Activated CD4-positive, alpha-beta T cell treated with anti-CD3 and anti-CD28 coated beads for 48 hours (primary cell): Measurements from ENCODE around the gene METTL2A.
"Not testable (repeated sequence)": the region's sequence is repeated elsewhere in the genome, so short reads cannot be mapped to it uniquely, and the experiment has no call there.

ENCODE experiments used
- DNase-seq: peaks from one replicate; pipeline ENCODE4 v3.0.0-alpha.2; 2020

Gene METTL2A, protein sequence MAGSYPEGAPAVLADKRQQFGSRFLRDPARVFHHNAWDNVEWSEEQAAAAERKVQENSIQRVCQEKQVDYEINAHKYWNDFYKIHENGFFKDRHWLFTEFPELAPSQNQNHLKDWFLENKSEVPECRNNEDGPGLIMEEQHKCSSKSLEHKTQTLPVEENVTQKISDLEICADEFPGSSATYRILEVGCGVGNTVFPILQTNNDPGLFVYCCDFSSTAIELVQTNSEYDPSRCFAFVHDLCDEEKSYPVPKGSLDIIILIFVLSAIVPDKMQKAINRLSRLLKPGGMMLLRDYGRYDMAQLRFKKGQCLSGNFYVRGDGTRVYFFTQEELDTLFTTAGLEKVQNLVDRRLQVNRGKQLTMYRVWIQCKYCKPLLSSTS

DNA sequence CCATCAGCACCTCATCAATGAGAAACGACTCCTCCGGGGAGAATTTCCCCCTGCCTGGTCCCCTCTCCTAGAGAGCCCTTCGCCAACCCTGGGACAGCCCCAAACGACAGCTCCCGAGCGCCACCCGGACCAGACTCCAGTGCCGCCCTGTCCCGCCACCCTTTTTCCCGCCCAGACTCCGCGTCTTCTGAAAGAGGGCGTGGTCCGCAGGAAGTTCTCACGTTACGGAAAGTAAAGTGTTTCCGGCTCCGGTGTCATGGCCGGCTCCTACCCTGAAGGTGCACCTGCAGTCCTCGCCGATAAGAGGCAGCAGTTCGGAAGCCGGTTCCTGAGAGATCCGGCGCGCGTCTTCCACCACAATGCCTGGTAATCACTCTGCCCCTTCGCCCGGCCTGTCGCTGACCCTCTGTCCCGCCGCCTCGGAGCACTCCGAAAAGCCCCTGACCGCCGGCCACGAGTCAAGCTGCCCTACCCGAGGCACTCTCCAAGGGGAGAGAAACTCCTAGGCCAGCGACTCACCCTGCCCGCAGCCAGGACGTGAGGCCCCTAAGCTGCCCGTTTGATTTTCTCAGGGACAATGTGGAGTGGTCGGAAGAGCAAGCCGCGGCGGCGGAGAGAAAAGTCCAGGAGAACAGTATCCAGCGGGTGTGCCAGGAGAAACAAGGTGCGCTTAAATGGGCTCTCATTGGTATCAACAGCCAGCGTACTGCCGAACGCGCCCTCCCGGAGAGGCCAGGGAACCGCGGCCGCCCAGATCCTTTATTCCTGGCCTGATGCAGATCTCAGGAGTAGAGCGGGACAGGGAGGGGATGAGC is at the start of gene METTL2A:
Gene METTL2A (plus strand): TSS at position 251 of the 815 bp plus-strand sequence. CDS start 6 bp downstream, at position 257.
- peak; percentile 94 for DNase-seq

DNA sequence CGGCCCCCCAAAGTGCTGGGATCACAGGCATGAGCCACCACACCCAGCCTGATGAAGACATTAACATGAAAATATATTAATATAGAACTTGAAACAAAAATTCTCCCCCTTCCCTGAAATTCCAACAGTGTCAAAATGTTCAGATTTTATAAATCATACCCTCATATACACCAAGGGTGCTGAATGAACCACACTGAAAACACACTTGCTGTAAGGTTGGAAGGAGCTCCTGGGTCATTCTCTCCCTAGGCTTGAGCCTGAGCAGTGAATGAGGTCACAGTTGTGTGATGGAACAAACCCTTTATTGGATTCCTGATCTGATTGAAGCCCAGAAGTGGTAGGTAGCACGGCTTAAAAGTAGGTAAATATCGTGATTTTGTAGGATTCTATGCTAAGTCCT is 43.4 kb upstream of the METTL2A start, which contains the start of gene EFCAB3:
Gene EFCAB3 (plus strand): TSS at position 301 of the 400 bp plus-strand sequence. CDS start 2,427 bp downstream, outside the sequence.
- no peak for DNase-seq

DNA sequence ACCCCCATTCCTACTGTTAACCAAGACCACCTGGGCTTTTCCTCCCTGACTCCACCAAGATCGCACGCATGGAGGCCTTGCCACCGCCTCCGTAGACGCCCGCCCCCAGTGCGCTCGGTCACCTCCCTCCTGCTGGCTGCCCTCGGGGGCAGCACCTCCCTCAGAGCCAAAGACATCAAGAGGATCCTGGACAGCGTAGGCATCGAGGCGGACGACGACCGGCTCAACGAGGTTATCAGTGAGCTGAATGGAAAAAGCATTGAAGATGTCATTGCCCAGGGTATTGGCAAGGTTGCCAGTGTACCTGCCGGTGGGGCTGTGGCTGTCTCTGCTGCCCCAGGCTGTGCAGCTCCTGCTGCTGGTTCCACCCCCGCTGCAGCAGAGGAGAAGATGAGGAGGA is 42.1 kb upstream of the METTL2A start:
- no peak for DNase-seq

DNA sequence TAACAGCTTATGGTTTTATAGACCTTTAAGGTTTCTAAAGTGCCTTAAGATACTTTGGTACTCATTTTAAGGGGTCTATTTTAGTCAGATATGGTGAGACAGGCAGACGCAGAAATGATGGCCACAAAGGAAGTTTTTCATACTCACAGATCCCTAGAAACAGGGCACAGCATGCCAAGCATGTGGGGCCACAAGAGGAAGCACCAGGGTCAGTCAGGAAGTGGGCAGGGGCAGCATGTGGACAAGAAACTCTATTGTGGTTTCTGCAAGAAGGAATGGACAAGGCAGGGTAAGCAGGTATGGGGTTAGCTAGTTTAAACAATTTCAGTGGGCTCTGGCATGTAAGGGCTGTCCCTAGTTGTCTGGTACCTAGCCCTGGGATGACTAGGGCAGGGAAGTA is 34.8 kb upstream of the METTL2A start:
- DNase-seq = no peak

DNA sequence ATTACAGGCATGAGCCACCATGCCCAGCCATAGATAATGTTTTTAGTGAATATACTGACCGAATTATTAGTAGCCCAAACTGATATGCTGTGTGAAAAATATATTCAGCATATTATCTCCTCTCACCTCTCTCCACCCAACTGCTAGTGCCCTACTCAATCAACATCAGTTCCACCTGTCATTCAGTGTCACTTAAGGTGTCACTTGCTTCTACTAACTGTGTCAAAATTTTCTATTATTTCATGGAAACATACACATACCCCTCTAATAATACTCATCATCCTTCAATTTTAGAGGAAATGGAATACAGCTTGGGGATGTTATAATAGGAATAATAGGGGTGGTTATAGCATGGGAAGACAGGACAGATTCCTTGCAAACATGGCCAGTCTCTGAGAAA is 30.8 kb upstream of the METTL2A start:
- DNase-seq = no peak

DNA sequence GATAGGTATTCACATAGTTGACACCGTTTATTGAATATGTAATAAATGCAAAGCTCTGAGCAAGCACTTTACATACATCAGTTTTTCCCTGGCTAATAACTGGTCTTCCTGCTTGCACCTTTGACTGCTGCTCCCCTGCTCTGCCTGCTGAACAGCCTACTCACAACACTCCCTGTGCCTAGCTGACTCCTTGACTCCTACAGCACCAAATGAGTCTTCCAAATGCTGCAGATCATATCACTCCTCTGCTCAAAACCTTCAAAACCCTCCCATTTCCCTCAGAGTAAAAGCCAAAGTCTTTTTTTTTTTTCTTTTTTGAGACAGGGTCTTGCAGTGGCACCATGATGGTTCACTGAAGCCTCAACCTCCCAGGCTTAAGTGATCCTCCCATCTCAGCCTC is 24.8 kb upstream of the METTL2A start:
- no peak for DNase-seq

DNA sequence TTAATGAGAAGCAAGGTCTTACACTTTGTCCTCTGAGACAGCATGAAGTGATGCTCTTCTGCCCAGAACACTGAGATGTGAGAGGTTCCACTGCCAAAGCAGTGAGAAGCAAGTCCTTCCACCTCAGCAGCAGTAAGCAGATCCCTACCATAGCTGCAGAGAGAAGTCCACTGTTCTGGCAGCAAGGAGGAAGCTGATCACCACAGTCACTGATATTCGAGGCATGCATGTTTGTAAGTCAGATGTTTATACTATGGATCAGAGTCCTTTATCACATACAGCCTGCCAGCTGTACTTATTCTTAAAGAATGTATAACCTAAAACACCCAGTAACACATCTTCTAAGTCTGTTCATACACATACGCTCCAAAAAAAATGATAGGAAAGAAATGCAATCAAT is 18.2 kb upstream of the METTL2A start:
- no peak for DNase-seq

DNA sequence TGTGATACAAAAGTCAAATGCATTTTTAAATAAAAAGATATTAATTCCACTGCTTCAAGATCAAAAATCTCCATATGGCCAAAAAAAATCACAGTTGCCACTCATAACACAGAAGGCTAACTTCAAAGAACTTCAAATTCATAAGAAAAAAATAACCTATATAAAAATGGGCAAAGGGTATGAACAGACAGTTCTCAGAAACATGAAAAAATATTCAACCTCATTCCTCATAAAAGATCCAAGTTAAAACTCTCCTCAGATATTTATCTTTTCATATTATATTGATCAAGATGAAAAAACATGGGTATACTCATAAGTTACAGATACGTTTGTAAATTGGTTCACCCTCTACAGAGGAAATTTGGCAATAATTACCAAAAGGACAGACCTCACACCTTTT is 10.6 kb upstream of the METTL2A start:
- DNase-seq = not testable (repeated sequence)

DNA sequence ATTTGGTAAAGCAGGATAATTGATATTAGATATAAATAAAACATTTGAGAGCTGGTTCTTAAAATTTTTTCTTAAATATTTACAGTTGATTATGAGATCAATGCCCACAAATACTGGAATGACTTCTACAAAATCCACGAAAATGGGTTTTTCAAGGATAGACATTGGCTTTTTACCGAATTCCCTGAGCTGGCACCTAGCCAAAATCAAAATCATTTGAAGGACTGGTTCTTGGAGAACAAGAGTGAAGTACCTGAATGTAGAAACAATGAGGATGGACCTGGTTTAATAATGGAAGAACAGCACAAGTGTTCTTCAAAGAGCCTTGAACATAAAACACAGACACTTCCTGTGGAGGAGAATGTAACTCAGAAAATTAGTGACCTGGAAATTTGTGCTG is 2.5 kb downstream of the METTL2A start:
- not testable (repeated sequence) for DNase-seq

DNA sequence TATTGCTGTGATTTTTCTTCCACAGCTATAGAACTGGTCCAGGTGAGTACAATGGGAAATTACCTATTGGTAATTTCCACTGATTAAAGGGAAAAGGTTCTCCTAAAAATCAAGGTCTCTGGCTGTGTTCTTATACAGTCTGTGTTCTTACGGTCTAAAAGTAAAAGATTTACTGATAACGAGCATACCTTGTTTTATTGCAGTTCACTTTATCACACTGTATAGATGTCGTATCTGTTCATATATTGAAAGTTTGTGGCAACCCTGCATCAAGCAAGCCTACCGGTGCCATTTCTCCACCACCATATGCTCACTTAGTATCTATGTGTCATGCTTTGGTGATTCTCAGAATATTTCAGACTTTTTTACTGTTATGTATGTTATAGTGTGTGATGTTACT is 11.6 kb downstream of the METTL2A start:
- not testable (repeated sequence) for DNase-seq

DNA sequence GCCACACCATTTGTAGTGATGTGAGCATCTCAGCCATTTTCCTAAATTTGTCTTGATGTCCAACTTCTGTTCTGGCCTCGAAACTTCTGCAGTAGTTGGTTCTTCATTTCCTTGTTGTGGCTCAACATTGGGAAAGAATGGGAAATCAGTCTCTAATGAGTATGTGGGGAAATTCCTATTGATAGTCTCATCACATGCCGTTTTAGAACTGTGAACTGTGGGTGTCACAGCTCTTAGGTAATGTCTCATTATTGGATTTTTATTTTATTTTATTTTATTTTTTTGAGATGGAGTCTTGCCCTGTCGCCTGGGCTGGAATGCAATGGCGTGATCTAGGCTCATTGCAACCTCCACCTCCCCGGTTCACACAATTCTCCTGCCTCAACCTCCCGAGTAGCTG is 17.5 kb downstream of the METTL2A start:
- DNase-seq = not testable (repeated sequence)

DNA sequence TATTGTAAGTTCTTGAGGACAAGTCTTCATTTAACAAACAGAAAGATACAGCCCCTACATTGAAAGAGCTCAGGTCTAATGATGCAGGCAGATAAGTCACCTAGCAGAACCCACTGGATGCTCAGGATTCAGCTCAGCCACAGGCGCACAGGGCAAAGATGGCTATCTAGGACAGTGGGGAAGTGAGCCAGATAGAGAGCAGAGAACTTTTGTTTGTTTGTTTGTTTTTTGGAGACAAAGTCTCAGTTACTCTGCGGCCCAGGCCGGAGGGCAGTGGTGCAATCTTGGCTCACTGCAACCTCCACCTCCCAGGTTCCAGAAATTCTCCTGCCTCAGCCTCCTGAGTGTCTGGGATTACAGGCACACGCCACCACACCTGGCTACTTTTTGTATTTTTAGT is 20.4 kb downstream of the METTL2A start:
- no peak for DNase-seq

DNA sequence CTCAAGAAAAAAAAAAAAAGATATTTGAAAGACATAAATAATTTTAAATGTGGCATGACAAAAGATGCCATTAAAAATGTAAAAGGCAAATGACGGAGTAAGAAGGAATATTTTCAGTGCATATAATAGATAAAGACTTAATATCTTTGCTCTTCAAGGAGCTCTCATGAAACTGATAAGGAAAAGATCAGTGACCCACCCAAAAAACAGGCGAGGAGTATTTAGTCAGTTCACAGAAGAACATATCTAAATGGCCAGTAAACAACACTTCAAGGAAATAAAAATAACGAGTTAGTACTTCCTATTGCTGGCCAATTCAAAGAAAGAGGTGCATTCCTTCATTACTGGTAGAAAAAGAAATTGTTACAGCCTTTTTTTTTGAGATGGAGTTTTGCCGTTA is 22.1 kb downstream of the METTL2A start:
- not testable (repeated sequence) for DNase-seq

DNA sequence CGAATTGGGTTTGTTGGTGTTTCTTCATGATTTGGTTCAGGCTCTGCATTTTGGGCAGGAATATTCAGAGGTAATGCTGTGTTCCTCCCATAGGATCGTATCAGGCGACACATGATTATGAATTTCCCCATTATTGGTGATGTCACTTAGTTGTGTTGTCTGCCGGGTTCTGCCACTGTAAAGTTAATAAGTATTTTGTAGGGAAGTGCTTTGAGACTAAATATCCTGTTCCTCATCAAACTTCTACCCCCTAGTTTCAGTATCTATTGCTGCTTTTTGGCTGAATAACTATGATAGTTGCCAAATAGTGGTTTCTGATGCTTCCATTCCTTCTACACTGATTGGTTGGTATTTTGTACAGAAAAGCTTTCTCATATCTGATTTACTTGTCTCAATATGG is 28.5 kb downstream of the METTL2A start:
- not testable (repeated sequence) for DNase-seq

DNA sequence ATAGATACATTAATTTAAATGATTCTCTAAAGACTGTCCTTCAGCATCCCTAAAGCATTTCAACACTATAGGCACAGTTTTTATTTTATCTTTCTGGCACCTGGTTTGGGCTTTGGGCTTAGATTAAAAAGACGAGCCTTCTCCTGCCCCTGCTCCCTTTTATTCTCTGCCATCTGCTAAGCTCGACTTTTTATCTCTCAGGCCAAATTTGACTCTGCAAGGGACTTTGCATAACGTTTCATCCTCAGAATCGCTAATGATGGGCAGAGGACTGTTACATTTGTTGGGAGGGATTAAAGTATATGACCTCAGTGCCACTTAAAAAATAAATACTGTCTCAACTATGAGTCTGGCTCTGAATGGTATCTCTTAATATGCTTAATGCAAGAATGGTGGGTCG is 29.3 kb downstream of the METTL2A start:
- DNase-seq = not testable (repeated sequence)

DNA sequence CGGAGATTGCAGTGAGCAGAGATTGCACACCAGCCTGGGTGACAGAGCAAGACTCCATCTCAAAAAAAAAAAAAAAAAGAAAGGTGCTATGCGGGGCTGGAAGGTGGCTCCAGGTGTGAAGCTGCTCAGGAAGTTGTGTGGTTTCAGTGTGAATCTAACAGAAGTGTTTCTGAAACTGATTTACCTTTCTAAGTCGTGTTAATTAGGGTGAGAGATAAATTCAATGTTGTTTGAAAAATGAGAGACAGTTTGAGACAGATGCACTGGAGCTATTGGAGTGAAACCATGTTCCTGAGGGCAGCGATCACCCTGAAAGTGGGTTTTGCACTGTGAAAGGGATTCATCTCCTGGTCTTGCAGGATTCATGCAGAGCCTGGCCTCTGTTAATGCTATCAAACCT is 30.0 kb downstream of the METTL2A start:
- not testable (repeated sequence) for DNase-seq

DNA sequence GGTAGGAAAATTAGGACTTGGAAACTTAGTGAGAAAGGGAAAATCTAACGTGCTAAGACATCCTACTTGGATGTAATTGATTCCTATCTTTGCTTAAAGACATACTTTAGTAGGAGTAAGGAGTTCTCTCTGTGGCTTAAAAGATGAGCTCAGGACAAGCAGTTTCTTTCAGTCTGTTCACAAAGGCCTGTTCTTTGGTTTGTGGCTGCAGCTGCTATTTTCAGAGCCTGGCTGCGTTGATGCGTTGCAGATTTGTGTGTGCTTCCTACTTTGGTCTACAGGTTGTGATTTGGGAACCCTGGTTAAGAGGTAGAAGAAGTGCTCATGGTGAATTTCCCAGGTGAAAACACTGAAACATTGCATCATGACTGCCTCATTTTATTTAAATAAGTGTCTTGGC is 30.4 kb downstream of the METTL2A start:
- DNase-seq = not testable (repeated sequence)

DNA sequence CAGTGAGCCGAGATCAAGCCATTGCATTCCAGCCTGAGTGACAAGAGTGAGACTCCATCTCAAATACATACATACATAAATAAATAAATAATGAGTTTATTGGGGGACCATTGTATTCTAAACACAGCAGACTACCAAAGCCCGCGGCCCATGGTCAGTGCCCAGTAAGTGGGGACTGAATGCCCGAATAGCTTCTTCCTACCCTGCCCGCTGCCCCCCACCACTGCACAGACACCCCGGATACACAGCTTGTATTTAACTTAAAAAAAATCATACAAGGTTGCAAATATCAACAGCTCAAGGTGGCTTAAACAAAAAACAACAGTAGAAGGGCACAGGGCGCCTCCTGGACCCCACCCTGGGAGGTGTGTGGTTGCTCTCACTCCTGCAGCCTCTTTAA is 32.3 kb downstream of the METTL2A start:
- DNase-seq = no peak

DNA sequence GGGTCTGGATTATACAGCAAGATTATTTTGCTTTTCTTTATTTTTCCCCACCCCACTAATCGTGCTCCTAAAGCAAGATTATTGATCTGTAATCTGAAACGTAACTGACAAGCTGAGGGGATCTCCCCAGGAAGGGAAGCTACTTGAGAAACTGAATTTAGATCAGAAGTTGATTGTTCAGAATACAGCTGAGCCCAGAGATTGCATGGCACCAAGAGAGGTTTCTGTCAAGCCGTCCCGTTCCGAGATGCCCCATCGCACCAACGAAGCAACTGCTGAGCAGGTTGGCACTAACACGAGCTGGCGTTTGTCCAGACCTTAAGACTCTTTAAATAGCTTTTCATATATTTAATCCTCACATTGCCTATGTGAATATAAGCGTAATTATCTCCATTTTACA is 34.8 kb downstream of the METTL2A start:
- DNase-seq = not testable (repeated sequence)

DNA sequence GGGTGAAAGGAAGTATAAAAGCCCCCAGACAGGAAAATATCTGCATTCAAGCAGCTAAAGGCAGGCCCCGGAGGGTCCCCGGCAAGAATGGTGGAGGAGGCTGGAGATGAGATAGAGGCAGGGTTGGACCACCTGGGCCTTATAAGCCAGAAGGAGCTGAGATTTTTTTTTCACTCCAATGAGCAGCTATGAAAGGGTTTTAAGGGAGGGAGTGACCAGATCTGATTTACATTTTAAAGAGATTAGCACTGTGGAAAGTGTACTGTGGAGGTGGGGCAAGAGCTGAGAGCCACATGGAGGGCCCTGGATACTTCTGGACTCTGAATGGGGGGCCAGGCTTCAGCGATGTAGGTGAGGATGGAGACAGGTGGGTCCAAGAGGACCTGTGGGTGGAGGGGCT is 40.7 kb downstream of the METTL2A start:
- not testable (repeated sequence) for DNase-seq

DNA sequence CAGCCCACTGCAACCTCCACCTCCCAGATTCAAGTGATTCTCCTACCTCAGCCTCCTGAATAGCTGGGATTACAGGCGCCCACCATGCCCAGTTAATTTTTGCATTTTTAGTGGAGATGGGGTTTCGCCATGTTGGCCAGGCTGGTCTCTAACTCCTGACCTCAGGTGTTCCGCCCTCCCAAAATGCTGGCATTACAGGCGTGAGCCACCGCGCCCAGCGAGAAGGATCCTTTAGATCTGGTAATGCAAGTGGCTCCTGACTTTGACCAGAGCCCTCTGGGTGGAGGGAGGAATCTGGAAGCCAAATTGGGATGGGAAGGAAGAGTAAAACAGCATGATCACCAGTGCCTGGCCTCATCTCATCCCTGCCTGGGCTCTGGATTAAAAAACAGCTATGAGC is 41.6 kb downstream of the METTL2A start:
- not testable (repeated sequence) for DNase-seq

DNA sequence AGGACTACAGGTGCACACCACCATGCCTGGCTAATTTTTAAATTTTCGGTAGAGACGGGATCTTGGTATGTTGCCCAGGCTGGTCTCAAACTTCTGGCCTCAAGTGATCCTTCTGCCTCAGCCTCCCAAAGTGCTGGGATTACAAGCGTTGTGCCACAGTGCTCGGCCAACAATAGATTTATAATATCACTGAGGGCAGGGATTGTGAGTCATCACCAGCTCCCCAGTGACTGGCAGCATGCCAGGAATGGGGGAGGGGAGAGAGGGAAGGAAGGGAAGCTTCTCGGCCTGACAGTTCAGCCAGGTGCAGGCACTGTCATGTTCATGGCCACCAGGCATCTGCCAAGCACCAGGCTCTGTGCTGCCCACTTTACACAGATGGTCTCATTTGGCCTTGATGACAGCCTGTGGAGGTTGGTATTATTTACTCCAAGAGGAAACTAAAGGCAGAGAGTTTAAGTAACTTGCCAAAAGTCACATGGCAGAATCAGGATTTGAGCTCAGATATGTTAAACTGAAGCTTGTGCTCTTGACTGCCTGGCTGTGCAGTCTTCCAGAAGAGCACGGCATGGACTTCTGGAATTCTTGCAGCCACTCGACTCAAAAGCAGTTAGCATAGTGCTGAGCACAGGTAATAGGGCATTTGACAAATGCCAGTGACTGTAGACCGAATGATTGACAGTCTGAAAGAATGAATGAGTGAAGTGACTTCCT is 47.1 kb downstream of the METTL2A start:
- DNase-seq = peak; percentile 75

DNA sequence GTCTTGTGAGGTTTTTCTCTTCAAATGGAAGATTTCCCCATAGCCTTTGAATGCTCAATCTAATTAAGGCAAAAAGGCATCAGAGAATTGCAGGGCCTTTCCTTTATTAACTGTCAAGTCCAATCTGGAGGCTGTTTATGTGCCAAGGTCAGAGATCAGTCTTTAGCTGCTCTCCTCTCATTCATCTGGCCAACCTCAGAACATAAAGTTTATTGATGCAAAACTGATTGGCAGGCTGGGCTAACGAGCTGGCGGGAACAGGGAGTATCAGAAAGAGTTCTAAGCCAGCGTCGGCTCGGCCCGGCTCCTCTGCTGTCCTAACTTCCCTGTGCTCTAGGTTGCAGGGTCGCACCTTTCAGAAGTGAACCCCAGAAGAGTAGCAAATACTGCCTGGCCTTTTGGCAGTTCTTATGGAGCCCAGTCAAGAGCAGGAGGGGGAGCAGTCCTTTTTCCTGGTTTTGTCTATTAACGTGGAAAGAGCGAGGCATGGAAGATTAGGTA is 47.7 kb downstream of the METTL2A start:
- DNase-seq = not testable (repeated sequence)
